Measurements from ENCODE around the gene RAB3GAP2.
"Not testable (repeated sequence)": the region's sequence is repeated elsewhere in the genome, so short reads cannot be mapped to it uniquely, and the experiment has no call there.

RAB3GAP2 gene

DNA sequence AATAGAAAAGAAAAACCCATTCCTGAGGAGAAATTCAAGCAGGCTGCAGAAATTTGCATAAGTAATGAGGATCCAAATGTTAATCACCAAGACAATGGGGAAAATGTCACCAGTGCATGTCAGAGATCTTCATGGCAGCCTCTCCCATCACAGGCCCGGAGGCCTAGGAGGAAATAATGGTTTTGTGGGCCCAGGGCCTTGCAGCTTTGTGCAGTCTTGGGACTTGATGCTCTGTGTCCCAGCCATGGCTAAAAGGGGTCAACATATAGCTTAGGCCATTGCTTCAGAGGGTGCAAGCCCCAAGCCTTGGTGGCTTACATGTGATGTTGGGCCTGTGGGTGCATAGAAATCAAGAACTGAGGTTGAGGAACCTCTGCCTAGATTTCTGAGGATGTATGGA is 22.7 kb downstream of the RAB3GAP2 start:
- TF ChIP-seq, protein P1, sequence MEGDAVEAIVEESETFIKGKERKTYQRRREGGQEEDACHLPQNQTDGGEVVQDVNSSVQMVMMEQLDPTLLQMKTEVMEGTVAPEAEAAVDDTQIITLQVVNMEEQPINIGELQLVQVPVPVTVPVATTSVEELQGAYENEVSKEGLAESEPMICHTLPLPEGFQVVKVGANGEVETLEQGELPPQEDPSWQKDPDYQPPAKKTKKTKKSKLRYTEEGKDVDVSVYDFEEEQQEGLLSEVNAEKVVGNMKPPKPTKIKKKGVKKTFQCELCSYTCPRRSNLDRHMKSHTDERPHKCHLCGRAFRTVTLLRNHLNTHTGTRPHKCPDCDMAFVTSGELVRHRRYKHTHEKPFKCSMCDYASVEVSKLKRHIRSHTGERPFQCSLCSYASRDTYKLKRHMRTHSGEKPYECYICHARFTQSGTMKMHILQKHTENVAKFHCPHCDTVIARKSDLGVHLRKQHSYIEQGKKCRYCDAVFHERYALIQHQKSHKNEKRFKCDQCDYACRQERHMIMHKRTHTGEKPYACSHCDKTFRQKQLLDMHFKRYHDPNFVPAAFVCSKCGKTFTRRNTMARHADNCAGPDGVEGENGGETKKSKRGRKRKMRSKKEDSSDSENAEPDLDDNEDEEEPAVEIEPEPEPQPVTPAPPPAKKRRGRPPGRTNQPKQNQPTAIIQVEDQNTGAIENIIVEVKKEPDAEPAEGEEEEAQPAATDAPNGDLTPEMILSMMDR (IDR thresholded peaks at IDR 0.05; ENCODE audit: borderline replicate concordance, control extremely low read depth, extremely low read depth, insufficient read depth, missing control alignments): no peak
- in situ Hi-C loops (cut with MboI; ENCODE audit: low sequenced_read_pairs, unreplicated experiment): no loop called here
- DNase-seq (ENCODE audit: low spot score): no peak

DNA sequence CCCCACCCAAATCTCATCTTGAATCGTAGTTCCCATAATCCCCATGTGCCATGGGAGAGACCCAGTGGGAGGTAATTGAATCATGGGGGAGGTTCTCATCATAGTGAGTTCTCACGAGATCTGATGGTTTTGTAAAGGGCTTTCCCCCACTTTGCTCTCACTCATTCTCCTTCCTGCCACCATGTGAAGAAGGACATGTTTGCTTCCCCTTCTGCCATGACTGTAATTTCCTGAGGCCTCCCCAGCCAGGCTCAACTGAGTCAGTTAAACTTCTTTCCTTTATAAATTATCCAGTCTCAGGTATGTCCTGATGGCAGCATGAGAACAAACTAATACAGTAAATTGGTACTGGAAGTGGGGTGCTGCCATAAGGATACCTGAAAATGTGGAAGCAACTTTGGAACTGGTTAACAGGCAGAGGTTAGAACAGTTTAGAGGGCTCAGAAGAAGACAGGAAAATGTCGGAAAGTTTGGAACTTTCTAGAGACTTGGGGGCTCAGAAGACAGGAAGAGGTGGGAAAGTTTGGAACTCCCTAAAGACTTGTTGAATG is 23.5 kb downstream of the RAB3GAP2 start:
- in situ Hi-C loops (cut with MboI; ENCODE audit: low sequenced_read_pairs, unreplicated experiment); DNase-seq (ENCODE audit: low spot score): not testable (repeated sequence)

GRCh38 chr1:220245900-220246299 is 26.4 kb downstream of the RAB3GAP2 start:
- DNase-seq (ENCODE audit: low spot score); in situ Hi-C loops (cut with MboI; ENCODE audit: low sequenced_read_pairs, unreplicated experiment): not testable (repeated sequence)

- TF ChIP-seq, protein P1 (IDR thresholded peaks at IDR 0.05; ENCODE audit: borderline replicate concordance, control extremely low read depth, extremely low read depth, insufficient read depth, missing control alignments): no peak
- in situ Hi-C loops (cut with MboI; ENCODE audit: low sequenced_read_pairs, unreplicated experiment): no loop called here
- DNase-seq (ENCODE audit: low spot score): no peak
Observed at GRCh38 chr1:220243947-220244346, 28.3 kb downstream of the RAB3GAP2 start.

DNA sequence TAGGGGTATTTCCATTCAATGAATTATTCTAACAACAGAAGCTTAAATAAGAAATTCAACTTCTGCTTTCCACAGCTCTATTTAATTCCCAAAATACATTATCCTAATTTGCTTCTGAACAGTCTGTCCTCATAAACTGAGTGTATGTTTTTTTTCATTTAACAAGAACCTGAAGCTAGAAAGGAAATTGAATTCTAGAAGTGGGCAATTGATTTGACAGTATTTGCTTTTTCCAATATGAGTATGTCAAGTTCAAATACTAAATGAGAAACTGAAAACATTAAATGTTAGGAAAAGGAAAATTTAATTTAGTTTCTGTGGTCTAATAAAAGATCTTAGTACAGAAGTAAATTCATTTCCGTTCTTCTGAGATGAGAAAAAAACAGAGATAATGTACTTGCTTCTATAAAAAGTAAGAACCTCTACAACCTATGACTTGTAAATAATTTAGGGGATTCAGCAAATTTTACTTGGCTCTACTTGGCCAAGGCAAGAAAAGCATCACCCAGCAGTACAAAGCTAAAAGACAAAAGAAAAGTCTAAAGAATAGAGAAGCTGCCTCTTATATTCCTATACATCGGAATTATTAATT is 31.1 kb downstream of the RAB3GAP2 start:
- in situ Hi-C loops (cut with MboI; ENCODE audit: low sequenced_read_pairs, unreplicated experiment): no loop called here
- no peak for DNase-seq (ENCODE audit: low spot score)
- TF ChIP-seq, protein P1 (IDR thresholded peaks at IDR 0.05; ENCODE audit: borderline replicate concordance, control extremely low read depth, extremely low read depth, insufficient read depth, missing control alignments): no peak

DNA sequence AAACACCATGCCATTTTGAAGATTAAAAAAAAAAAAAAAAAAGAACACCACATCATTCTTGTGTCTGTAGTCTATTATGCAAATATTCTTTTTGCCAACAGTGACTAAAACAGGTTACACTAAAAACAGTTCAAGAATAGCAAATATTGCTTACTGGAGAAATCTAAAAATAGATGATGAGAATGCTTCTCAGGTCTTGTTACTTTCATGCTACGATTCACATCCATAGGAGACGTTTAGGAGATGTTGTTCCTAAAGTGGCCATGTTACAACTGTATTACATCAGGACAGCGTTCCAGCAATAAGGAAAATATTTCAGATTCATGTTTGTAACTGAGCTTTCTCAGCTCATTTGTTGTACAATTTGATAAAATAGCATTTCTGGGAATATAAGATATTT is 32.3 kb downstream of the RAB3GAP2 start:
- TF ChIP-seq, protein P1 (IDR thresholded peaks at IDR 0.05; ENCODE audit: borderline replicate concordance, control extremely low read depth, extremely low read depth, insufficient read depth, missing control alignments): no peak
- DNase-seq (ENCODE audit: low spot score): no peak
- in situ Hi-C loops (cut with MboI; ENCODE audit: low sequenced_read_pairs, unreplicated experiment): no loop called here

DNA sequence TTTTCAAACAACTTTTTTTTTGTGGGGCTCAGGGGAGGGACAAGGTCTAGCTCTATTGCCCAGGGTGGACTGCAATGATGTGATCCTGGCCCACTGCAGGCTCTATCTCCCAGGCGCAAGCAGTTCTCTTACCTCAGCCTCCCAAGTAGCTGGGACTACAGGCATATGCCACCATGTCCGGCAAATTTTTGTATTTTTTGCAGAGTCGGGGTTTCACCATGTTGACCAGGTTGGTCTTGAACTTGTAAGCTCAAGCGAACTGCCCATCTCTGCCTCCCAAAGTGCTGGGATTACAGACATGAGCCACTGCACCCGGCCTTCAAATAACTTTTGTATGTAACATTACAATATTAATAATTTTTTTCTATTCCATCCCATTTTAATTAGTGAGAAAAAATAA is 33.0 kb downstream of the RAB3GAP2 start:
- no peak for DNase-seq (ENCODE audit: low spot score)
- TF ChIP-seq, protein P1 (IDR thresholded peaks at IDR 0.05; ENCODE audit: borderline replicate concordance, control extremely low read depth, extremely low read depth, insufficient read depth, missing control alignments): no peak
- in situ Hi-C loops (cut with MboI; ENCODE audit: low sequenced_read_pairs, unreplicated experiment): no loop called here

- DNase-seq (ENCODE audit: low spot score); in situ Hi-C loops (cut with MboI; ENCODE audit: low sequenced_read_pairs, unreplicated experiment): not testable (repeated sequence)
Observed at GRCh38 chr1:220236278-220236677, 36.0 kb downstream of the RAB3GAP2 start.
